HG03565 (cell line): ENCODE measurements around the gene COIL.

Experiments used
- ATAC-seq: cut with Tn5 transposase; IDR thresholded peaks from one replicate; pipeline ENCODE4 v1.9.1; 2021; ENCODE audit warnings: mild to moderate bottlenecking, moderate library complexity; ENCODE audit not compliant: unreplicated experiment

COIL gene

GRCh38 chr17:56910509-56911235 lies 50.2 kb downstream of the COIL start:
- ATAC-seq = no peak

GRCh38 chr17:56909742-56910508 lies 50.9 kb downstream of the COIL start:
- no peak for ATAC-seq

GRCh38 chr17:56908001-56908542 lies 52.8 kb downstream of the COIL start:
- ATAC-seq = peak; percentile 78

GRCh38 chr17:56903560-56903959 lies 57.3 kb downstream of the COIL start:
- ATAC-seq = no peak

- no peak for ATAC-seq
Measured at GRCh38 chr17:56902348-56902747, 58.5 kb downstream of the COIL start.

- ATAC-seq = no peak
Measured at GRCh38 chr17:56899403-56899802, 61.4 kb downstream of the COIL start.

- no peak for ATAC-seq
Measured at GRCh38 chr17:56898874-56899273, 62.0 kb downstream of the COIL start.

- no peak for ATAC-seq
Measured at GRCh38 chr17:56897646-56898424, 63.0 kb downstream of the COIL start.

- no peak for ATAC-seq
Measured at GRCh38 chr17:56896968-56897359, 63.9 kb downstream of the COIL start.

- ATAC-seq = no peak
Measured at GRCh38 chr17:56896217-56896967, 64.5 kb downstream of the COIL start.

- no peak for ATAC-seq
Measured at GRCh38 chr17:56894859-56895455, 65.9 kb downstream of the COIL start.

GRCh38 chr17:56893503-56893902 lies 67.3 kb downstream of the COIL start:
- ATAC-seq = no peak

GRCh38 chr17:56892333-56892732 lies 68.5 kb downstream of the COIL start:
- ATAC-seq = no peak

GRCh38 chr17:56891751-56892150 lies 69.1 kb downstream of the COIL start:
- ATAC-seq = no peak

GRCh38 chr17:56890906-56891674 lies 69.8 kb downstream of the COIL start:
- ATAC-seq = no peak

- no peak for ATAC-seq
Measured at GRCh38 chr17:56890390-56890789, 70.5 kb downstream of the COIL start.
